Measurements from ENCODE around the gene MSANTD2.

DNA sequence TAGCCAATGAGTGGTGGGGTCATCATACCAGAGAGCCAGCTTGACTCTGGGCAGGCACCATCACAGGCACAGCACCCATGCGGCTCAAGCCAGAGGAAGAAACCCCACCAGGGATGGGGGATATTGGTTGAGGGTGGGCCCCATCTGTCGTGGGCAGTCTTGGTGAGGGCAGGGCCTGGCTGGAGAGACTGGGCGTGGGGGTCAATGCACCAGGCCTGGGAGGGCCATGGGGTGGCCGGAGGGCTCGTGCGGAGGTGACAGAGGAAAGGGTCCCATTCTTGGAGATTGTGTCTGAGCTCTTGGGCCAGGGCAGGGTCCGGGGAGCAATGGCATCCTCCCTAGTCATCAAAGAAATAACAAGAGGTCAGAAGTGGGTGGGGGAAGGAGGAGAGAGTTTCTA is 46.6 kb downstream of the MSANTD2 start:
- TF ChIP-seq CTCF (IDR thresholded peaks at IDR 0.05) (no peak), POLR2A (IDR thresholded peaks at IDR 0.05) (no peak)
